ENCODE results near the gene BCL2L14.

GRCh38 chr12:12079291-12079690, 8.6 kb downstream of the BCL2L14 start:
- no peak for TF ChIP-seq CTCF (IDR thresholded peaks at IDR 0.05)
- no peak for TF ChIP-seq POLR2A (IDR thresholded peaks at IDR 0.05)

Measured in lower leg skin (tissue), 3 donors.